HEK293T (cell line): Measurements from ENCODE around the gene MYLK.

Experiments
- ARNT ChIP-seq: fragments of 450-650 bp; IDR thresholded peaks from 2 replicates; pipeline ENCODE4 v1.6.1; 2017; ENCODE audit warnings: mild to moderate bottlenecking
- BHLHE40 ChIP-seq: fragments of 450-650 bp; IDR thresholded peaks from 2 replicates; pipeline ENCODE4 v1.6.1; 2016; ENCODE audit warnings: mild to moderate bottlenecking, moderate library complexity, borderline replicate concordance
- CTBP1 ChIP-seq: fragments of 450-650 bp; IDR thresholded peaks from 2 replicates; pipeline ENCODE4 v1.6.1; 2016; ENCODE audit warnings: borderline replicate concordance
- FOXA1 ChIP-seq: fragments of 450-650 bp; IDR thresholded peaks from 2 replicates; pipeline ENCODE4 v1.6.1; 2016; ENCODE audit warnings: mild to moderate bottlenecking
- FOXK2 ChIP-seq: fragments of 450-650 bp; IDR thresholded peaks from 2 replicates; pipeline ENCODE4 v1.6.1; 2016; ENCODE audit warnings: mild to moderate bottlenecking
- FOXM1 ChIP-seq: fragments of 450-650 bp; IDR thresholded peaks from 2 replicates; pipeline ENCODE4 v1.6.1; 2017; ENCODE audit warnings: mild to moderate bottlenecking, borderline replicate concordance
- HDGF ChIP-seq: fragments of 450-650 bp; IDR thresholded peaks from 2 replicates; pipeline ENCODE4 v1.6.1; 2017; ENCODE audit warnings: antibody characterized with exemption, borderline replicate concordance
- L3MBTL2 ChIP-seq: fragments of 450-650 bp; conservative IDR thresholded peaks from 2 replicates; pipeline ENCODE4 v1.6.1; 2016; ENCODE audit warnings: mild to moderate bottlenecking
- NFRKB ChIP-seq: fragments of 450-650 bp; IDR thresholded peaks from 2 replicates; pipeline ENCODE4 v1.6.1; 2016; ENCODE audit warnings: mild to moderate bottlenecking, moderate library complexity
- PKNOX1 ChIP-seq: fragments of 450-650 bp; IDR thresholded peaks from 2 replicates; pipeline ENCODE4 v1.6.1; 2016
- SP1 ChIP-seq: fragments of 450-650 bp; IDR thresholded peaks from 2 replicates; pipeline ENCODE4 v1.6.1; 2017
- SUZ12 ChIP-seq: fragments of 450-650 bp; IDR thresholded peaks from 2 replicates; pipeline ENCODE4 v1.6.1; 2016; ENCODE audit warnings: mild to moderate bottlenecking
- TARDBP ChIP-seq: fragments of 450-650 bp; IDR thresholded peaks from 2 replicates; pipeline ENCODE4 v1.6.1; 2016
- ZNF384 ChIP-seq: fragments of 450-650 bp; IDR thresholded peaks from 2 replicates; pipeline ENCODE4 v1.6.1; 2016

GRCh38 chr3:123586968-123587367 is 297.2 kb downstream of the MYLK start:
- TF ChIP-seq PKNOX1 (no peak), FOXK2 (no peak), SP1 (no peak), ARNT (no peak), BHLHE40 (no peak), FOXA1 (no peak), L3MBTL2 (no peak), FOXM1 (no peak), SUZ12 (no peak), TARDBP (no peak), CTBP1 (no peak), NFRKB (no peak), HDGF (no peak), ZNF384 (no peak)
